A172 (cell line): ENCODE measurements around the gene EYS. TPM values are rescaled to one million over a fixed set of nuclear protein-coding genes. Genes with fewer than 3 reads are reported as not detected.

Experiments
- DNase-seq: peaks from one replicate; pipeline ENCODE4 v3.0.0-alpha.2; 2015; ENCODE audit warnings: low spot score
- total RNA-seq: library from RNA; depleted of rRNA; stranded (reverse); fragments of >200 nt; shearing (Covaris generic); gene quantifications from 2 replicates; pipeline ENCODE4 v1.2.3, GENCODE V29; 2014

EYS gene
- total RNA-seq, 1 experiment from 2014 or later = 0.24 TPM

DNA sequence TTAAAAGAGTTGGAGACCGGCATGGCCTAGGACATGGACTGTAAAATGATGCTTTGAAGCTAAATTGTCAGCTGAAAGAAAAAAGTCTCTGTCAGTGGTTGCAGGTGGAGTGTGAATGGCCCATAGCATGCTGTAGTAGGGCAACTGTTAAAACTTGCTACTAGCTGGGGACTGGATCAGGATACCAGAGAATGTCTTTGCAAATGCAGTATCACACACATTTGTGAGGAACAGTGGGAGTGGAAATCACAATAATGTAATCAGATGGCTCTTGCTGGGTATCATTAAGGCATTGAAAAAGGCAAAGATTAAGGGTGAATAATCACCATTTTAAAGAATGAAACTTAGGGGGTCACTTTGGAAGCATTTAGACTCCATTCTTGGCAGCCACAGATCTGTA is 737.9 kb downstream of the EYS start:
- no peak for DNase-seq

DNA sequence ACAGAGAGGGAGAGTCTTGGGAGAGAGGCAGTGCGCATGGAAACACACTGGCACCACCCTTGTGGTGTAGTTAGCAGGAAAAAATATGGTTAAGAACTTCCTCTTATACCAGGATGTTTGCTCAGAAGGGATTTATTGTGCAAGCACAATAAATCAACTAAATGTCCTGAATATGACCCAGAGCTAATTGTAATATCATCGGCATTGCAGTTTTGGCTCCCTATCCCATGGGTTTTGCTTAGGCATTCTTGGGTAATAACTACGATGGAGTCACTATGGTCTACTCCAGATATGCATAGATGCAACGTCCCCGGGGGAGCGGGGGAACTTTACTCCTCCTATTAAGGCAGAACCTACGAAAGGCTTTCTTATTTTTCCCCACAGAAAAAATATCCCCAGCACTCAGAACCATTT is 751.6 kb downstream of the EYS start:
- peak; percentile 0 for DNase-seq

DNA sequence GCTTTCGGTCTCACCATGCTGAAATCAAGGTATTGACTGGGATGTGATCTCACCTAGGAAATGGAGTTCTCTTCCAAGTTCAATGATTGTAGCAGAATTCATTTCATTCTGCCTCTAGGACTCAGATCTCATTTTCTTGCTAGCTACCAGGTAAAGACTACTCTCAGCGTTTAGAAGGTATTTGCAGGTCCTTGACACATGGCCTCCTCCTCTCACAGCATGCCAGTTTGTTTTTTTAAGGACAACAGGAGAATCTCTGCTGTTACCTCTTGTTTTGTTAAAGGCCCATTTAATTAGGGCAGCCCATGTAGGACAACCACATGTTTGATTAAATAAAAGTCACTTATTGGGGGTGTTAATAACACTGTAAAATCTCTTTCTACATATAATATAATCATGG is 757.8 kb downstream of the EYS start:
- no peak for DNase-seq

DNA sequence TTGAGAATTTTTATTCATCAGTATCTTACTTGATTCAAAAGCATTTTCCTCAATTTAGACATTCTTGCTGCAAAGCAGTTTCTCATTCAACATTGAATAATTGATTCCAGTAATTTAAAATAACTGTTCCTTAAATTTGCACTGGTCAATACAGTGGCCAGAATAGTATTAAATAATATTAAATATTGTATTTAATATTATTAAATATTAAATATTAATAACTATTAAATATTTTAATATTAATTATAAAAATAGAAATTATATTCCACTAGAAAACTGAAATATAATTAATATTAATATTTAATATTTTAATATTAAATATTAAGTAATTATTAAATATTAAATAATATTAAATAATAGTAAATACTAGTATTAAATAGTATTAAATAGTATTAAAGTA is 758.8 kb downstream of the EYS start:
- no peak for DNase-seq

DNA sequence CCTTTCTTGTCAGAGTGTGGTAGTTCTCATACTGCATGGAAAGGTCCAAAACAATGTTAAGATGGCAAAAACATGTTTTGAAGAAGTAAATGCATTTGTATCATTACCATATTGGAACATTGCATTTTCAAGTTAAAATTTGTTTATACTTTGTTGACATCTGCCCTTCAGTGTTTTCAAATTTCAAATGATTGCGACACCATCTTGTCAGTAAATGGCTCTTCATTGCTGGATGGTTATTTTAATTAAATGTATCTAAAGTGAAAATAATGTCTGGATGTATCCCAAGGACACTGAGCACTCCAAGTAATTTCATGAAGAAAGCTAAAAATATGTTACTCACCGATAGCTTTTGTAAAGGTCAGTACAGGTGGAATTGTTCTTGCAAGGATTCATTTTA is 761.6 kb downstream of the EYS start:
- DNase-seq = no peak

DNA sequence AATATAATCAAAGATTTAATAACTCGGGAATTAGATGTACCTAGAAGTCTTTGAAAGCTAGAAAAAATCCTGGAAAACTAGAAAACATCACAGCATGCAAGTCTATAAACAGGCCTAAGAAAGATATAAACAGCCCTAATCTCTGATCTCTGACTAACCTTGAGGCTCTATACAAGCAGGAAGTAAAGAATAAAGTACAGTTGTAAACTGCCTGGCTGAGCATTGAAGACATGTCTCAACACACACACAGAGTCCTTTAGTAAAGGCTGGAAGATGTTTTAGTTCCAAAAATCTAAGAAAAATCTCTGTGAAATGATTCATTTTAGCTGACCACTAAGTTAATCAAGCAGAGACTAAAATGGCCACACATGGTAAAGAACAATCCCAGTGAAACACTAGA is 774.5 kb downstream of the EYS start:
- no peak for DNase-seq

DNA sequence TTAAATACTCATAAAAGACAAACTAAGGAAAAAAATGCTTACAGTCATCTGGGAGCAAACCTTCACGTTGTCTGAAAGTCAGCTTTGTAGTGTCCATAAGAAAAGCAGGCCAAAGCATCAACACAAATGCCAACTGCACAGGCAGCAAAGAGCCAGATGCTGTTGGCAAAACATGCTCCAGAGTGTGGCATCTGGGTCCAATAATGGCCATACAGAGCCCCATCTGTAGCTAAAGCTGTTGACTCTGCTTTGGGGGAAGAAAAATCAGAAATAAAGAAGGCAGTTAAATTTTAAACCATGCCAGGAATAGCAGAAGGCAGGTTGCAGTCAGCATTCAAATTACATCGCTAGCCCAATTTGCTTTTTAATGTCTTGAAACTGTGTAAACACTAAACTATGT is 776.3 kb downstream of the EYS start:
- no peak for DNase-seq

DNA sequence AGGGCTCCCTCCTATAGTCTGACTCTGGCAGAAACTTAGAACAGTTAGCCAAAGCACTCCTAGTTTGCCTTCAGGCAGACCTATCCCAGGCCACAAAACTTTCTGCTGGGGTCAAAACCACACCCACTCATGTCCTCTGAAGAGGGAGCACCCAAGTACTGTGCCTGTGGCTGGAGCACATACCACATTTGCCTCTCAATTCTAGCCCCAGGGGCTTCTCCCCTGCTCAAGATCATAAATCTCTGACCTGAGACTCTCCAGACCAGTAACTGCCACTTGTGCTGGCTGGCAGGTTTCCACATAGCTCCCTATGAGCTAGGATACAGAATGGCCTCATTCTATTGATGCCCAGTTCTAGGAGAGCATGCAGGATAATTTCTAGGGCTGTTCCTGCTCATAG is 781.0 kb downstream of the EYS start:
- no peak for DNase-seq

DNA sequence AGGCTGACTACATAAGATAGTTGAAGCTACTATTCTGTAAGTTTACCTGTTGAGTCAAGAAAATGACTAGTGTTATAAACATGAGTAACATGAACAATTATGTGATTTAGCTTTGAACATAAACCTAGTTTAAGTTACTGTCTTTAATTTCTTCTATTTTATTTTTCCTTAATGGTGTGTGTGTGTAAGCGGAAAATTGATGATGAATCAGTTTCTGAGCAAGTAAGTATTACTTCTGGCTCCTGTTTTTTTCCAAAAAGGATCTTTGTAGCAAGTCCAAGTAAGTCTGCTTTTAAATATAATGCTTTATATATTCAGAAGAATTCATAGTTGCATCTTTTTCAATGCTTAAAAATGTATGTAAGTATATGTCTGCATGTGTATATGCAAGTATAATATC is 786.8 kb downstream of the EYS start:
- DNase-seq = no peak

DNA sequence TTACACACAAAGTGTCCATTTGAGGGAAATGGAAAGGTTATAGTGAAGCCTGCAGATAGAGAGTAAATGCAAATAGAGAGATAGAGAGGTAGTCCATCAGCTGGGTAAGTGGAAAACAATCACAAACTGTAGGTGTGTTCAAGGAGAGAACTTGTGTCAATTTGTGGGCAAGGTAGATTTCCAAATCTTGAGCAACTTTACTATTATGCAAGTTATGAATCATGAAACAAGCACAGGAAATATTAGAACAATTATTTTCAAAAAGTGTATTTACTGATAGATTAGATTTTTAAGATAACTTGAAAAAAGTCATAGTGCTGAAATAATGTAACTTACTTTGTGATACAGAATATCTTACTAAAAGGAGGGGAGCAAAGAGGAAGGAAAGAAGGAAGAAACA is 792.9 kb downstream of the EYS start:
- no peak for DNase-seq

DNA sequence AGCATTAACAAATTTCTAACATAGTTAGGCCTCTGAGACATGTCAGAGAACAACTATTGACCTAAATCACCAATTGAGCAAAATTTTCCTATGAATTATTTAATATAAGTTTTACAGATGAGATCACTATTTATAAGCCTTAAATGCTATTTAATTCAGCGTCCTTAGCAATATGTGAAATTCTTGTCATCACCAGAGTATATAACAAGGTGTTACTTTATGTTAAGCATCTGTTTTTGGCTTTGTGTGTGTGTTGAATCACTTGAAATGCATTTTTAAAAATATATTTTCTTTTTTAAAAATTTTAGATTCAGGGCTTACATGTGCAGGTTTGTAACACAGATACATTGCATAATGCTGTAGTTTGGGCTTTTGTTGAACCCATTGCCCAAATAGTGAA is 794.1 kb downstream of the EYS start:
- DNase-seq = no peak

DNA sequence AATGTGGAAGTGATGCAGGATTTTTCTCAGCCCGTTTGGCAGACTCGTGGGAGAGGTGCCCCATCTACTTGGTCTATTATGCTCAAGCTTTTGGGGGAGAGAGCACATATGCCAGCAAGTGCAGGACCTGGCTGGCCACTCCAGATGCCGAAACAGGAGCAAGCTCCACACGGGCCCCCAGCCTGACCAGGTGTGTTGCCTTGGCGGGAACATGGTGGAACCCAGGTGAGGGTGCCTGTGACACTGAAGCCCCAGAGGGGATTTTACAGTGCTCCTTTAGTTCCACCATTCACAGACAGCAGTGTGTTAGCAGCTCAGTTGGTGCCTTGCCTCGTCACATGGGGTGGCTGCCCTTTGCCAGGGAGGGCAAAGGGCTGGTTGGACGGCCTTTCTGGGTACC is 798.9 kb downstream of the EYS start:
- no peak for DNase-seq

DNA sequence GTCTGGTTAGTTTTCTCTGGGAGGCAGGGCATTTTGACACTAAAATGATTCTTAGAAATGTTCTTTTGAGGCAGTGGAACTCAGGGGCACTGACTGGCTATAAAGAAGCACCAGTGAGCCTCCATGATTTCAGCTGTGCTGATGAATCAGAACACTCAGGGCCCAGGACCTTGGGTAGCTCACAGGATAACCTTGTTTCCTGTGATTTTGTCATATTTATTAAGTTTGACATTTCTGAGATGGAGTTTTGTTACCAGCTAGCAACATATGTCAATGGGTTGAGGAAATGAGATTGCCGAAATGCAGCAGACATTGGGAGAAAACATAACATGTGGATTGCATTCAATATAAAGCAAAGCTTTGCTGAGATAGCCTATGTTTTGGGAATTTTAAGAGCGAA is 802.4 kb downstream of the EYS start:
- DNase-seq = no peak

DNA sequence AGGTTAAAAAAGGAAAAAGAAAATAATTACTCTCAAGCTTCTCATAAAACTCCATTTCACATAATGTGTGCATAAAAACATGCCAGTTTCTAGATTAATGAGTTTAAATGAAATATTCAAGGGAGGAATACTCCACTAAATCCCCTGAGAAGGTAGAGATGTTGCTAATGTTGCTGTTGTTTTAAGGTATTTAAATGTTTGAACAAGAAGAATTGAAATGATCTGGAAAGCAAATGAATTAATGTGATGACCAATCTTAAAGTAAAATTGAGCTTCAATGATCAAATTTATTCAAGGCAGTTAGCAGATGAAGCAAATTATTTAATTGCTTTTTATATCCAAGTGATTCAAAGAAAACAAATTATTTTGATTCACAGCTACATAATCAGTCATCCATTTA is 804.4 kb downstream of the EYS start:
- DNase-seq = no peak

DNA sequence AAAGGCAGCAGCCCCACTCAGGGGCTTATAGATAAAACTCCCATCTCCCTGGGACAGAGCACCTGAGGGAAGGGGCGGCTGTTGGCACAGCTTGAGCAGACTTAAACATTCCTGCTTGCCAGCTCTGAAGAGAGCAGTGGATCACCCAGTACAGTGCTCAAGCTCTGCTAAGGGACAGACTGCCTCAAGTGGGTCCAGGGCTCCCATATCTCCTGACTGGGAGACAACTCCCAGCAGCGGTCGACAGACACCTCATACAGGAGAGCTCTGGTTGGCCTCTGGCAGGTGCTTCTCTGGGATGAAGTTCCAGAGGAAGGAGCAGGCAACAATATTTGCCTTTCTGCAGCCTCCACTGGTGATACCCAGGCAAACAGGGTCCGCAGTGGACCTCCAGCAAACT is 810.1 kb downstream of the EYS start:
- DNase-seq = no peak

DNA sequence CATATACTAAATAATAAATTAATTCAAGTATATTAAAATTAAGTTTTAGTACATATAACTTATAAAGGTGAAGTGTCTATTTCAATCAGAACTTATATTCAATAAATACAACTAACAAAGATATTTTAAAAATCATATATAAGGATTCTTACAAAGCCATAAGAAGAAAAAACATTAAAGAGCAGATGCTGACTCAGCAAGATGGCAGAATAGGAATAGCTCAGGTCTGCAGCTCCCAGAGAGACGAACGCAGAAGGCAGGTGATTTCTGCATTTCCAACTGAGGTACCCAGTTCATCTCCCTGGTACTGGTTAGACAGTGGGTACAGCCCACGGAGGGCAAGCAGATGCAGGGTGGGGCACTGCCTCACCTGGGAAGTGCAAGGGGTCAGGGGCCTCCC is 811.1 kb downstream of the EYS start:
- DNase-seq = no peak

DNA sequence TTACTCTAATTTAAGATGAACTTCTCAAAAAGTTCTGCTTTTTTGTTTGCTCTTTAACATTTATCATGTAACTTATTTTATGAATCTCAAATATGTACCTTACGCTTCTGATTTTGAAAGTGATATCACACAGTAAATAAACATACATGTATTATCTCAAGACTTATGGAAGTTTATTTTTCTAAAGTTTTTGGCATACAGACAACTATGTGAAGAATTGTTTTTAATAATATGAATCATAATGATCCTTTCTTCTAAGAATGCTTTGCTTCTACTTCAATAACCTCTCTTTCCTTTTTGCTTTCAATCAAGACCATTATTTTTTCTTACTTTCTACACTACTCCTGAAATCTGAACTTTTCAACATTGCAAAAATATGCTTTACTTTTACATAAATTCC is 816.4 kb downstream of the EYS start:
- DNase-seq = no peak

DNA sequence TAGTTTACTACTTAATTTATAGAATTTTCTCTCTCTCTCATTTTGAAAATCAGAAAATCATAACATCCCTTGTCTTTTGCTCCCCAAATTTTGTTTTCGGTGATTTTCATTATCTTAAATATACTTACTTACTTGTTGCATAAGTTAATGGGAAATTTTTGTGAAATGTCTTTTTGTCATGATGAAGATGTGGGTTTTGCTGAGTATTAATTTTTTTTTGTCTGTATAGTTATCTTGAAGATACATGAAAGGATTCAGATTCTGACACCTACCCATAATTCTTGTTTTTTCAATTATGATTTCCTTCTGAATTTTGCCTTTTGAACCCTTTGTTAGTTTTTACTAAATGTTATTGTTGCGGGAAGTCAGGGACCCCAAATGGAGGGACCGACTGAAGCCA is 817.9 kb downstream of the EYS start:
- DNase-seq = no peak

DNA sequence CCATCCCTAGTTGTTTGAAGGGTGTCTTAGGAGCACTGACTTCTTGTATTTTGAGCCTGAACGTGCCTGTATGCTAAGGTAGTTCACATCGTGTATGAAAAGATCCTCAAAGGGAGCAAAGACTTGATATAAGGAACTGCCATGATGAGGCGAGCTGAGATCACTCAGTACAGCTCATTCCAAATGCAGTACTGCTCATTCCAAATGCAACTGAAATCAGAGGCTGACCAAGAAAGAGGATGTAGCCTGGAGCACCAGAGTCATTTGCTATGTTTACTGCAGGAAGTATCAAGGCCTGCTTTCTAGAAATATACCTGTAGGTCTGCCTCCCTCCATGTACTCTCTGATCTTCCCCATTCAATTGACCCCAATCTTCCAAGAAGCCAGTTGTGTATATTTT is 832.2 kb downstream of the EYS start:
- no peak for DNase-seq

DNA sequence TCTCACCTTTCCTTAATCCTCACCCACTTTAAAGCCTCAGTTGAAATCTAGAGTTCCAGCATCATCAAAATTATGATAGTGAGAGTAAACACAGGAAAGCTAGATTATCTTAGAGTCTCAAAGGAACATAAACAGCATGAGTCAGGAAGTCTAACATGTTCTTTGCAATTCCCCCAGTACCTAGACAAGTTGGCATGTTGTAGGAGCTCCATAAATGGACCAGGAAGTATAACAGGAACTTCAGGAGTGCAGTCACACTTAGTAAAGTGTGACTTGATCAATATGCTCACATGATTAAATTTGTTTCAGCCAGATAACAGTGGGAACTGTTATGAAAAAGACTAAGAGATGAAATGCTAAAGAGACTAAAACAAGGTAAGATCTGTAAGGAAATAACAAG is 834.4 kb downstream of the EYS start:
- DNase-seq = no peak

DNA sequence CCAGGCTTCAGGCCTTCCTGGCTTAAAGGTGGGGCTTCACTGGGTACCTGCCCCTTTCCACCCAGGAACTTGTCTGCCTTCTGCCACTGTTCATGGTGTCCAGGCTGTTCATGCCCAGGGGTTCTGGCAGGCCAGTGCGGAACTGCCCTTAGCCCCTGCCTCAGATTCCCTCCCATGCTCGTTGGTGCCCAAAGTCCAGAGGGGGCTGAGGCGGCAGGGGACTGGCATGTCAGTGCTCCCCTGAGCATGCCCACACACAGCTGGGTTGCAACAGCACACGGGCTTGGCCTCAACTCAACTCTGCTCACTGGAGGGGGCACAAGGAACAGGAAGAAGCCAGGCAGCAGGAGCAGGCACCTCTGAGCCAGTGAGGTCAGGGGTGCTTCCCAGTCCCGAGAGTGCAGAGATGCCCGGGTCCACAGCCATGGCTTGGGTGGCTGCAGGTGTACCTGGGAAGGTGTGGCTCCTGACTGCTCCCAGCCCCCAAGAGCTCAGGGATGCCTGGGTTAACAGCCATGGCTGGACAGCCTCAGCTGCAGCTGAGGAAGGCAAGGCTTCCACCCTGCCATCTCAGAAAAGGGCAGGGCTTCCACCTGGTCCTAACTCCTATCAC is 845.9 kb downstream of the EYS start:
- DNase-seq = no peak

DNA sequence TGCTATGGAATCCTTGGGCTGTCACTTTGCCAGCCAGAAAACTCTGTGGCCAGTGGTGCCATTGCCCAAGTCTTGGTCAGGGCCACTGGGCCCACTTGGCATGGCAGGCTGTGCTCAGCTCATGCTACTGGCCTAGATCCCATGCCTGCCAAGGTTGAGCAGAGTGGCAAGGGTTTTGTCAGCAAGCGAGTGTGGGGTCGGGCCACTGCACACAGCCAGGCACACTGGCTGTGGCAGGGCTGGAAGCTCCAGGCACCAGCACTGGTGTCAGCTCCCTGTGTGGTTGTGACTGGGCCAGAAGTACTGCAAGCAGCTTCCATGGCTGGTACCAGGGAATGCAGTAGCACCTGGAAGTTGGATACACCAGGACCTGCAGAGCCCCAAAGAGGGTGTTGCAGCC is 846.8 kb downstream of the EYS start:
- DNase-seq = no peak

DNA sequence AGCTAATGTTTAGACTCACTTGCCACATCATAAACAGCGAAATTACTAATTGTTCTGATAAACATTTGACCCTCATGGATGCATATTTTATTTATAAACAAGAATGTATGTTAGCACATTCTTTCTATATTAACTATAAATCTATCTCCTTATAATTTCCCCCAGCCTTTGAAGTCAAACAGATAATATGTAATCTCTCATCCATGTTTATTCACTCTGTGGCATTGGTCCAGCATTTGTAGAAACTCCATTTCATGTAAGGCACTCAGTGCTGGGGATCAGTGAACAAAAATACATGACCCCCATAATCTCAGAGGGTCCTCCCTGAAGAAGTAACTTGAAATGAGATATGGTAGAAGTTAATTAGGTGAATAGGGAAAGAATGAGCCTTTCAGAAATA is 856.9 kb downstream of the EYS start:
- no peak for DNase-seq

DNA sequence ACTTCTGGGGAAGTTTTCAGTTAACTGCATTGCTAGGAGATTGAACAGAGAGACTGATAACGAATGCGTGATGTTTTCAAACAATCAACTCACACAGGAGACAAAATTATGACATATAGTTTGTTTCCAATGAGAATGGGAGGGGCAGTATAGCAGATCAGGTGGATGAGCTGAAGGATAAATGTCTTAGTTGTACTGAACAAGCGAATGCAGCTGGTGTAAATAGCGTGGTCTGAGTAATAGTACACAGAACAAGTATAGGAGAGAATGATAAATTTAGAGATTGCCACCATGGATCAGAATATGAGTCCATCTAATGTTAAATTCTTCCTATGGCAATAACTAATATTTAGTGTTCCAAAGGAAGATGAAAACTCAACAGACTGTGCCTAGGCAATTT is 858.6 kb downstream of the EYS start:
- DNase-seq = no peak

DNA sequence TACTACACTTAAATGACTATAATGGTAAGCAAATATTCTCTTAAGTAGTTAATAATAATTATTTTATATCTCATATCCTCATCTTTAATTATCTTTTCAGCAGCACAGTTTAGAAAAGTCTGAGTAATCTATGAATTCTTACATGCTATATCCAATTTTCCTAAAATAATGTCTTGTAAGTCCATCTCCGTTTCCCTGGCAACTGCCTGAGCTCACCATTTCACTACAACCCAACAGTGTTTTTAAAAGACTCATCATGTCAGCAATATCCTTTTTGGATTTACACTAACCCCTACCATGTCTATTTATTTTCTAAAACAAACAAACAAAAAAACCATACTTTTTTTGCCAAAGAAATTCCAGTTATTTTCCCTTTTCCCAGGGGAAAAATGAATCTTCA is 859.6 kb downstream of the EYS start:
- DNase-seq = no peak
